ENCODE measurements around the gene ZBTB7C.

DNA sequence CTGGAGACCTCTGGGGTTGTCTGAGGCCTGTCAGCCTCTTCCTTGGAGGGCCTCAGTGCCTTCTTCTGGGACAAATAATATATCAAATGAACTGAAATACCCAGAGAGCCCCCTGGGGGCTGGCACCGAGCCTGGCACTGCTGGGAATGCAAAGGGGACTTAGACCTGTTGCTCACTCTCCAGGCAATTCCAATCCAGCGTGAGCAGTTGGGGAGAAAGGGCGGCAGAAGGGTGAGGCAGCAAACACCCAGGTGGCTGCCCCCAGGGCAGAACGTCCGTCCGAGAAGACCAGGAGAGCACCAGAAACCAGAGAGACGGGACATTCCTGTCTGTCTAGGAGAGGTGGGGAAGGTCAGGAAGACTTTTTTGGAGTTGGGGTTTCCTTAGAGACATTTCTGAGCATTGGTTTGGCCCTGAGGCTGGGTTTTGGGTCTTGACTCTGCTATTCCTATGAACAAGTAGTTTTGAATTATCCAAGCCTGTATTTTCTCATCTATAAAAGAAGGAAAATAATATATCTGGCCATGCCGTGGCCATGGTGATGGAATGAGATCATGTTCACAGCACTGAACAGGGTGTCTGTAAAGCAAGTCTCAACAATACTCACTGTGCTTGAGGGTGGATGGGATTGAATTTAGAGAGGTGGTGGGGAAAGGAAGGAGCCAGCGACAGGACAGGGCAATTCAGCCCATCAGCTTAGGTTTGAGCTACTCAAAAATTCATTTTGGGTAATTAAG lies 44.3 kb upstream of the ZBTB7C start:
- no peak for TF ChIP-seq POLR2A (IDR thresholded peaks at IDR 0.05)
- TF ChIP-seq, protein P1, sequence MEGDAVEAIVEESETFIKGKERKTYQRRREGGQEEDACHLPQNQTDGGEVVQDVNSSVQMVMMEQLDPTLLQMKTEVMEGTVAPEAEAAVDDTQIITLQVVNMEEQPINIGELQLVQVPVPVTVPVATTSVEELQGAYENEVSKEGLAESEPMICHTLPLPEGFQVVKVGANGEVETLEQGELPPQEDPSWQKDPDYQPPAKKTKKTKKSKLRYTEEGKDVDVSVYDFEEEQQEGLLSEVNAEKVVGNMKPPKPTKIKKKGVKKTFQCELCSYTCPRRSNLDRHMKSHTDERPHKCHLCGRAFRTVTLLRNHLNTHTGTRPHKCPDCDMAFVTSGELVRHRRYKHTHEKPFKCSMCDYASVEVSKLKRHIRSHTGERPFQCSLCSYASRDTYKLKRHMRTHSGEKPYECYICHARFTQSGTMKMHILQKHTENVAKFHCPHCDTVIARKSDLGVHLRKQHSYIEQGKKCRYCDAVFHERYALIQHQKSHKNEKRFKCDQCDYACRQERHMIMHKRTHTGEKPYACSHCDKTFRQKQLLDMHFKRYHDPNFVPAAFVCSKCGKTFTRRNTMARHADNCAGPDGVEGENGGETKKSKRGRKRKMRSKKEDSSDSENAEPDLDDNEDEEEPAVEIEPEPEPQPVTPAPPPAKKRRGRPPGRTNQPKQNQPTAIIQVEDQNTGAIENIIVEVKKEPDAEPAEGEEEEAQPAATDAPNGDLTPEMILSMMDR (IDR thresholded peaks at IDR 0.05) = no peak

All from body of pancreas (tissue), 4 donors.